Measurements from ENCODE around the gene KLK14. TPM values are rescaled to one million over a fixed set of nuclear protein-coding genes. Genes with fewer than 3 reads are reported as not detected.

The KLK14 gene
- total and polyA plus RNA-seq, 10 of the 15 experiments (the other 5 are each of a cell fraction or from before 2014, with no cell fraction given) = not detected

GRCh38 chr19:51124729-51125128, 42.0 kb upstream of the KLK14 start, which contains the start of gene SIGLEC9:
TSS of gene SIGLEC9 (plus strand) at chr19:51124906. CDS start at chr19:51124975, 69 bp downstream.
- ChIA-PET SMC1A (ENCODE audit: uncharacterized antibody, unreplicated experiment) (no interaction called here), POLR2A (no interaction called here), CTCF (no interaction called here), RAD21 (ENCODE audit: unreplicated experiment) (no interaction called here)
- Histone ChIP-seq H3K4me3 (no peak within 1 kb of the TSS), H3K4me1 (ENCODE audit: control insufficient read depth, insufficient read depth, low read length) (peaks cover 5% of the 10 kb centered on the region; the same call in 1 of the 2 replicates), H3K79me2 (ENCODE audit: control insufficient read depth, insufficient read depth, low read length) (no peaks in the 10 kb centered on the region), H3K9me3 (replicated peaks; ENCODE audit: control insufficient read depth, insufficient read depth, low read length) (no peaks in the 10 kb centered on the region), H3K27ac (ENCODE audit: control insufficient read depth, insufficient read depth) (no peak within 1 kb of the TSS), H4K20me1 (ENCODE audit: control insufficient read depth, insufficient read depth) (no peaks in the 10 kb centered on the region), H3K9ac (ENCODE audit: control insufficient read depth, insufficient read depth, low read length) (no peak within 1 kb of the TSS), H2AFZ (ENCODE audit: control insufficient read depth, low read depth, low read length) (no peak within 1 kb of the TSS), H3K36me3 (ENCODE audit: control insufficient read depth in 2 of 2, insufficient read depth in 2 of 2, low read length in 1 of 2) (no peaks in the 10 kb centered on the region), H3K4me2 (ENCODE audit: control insufficient read depth, insufficient read depth) (no peak within 1 kb of the TSS), H3K27me3 (replicated peaks in 1 of 2; ENCODE audit: control insufficient read depth in 2 of 2, insufficient read depth in 2 of 2, low read length in 1 of 2) (peaks cover 0 to 2% of the 10 kb centered on the region in 2 experiments; a peak in 2 of 4 replicates)
- no TSS peak for BruUV-seq (replicated peaks)
- no peak for DNase-seq (ENCODE audit: low read depth, low spot score)
- in situ Hi-C loops (cut with MboI) (no loop called here), intact Hi-C loops (cut with micrococcal nuclease; ENCODE audit: unreplicated experiment) (no loop called here)
- no peak for FAIRE-seq
- 31% methylated on average over 14 of the region's 14 CpGs for WGBS (ENCODE audit: insufficient coverage, insufficient replicate concordance, low lambda C conversion rate, missing lambda C conversion rate)
- no peak for TF ChIP-seq LARP7 (IDR thresholded peaks at IDR 0.05)
- TF ChIP-seq IKZF2 (IDR thresholded peaks at IDR 0.05) = no peak
- no peak for TF ChIP-seq SMARCA5 (IDR thresholded peaks at IDR 0.05)
- TF ChIP-seq YBX1 (IDR thresholded peaks at IDR 0.05) = no peak
- TF ChIP-seq ZZZ3 (IDR thresholded peaks at IDR 0.05; ENCODE audit: control insufficient read depth, insufficient read length, low read depth) = no peak
- TF ChIP-seq MTA2 (IDR thresholded peaks at IDR 0.05; ENCODE audit: low read depth) = no peak
- ATAC-seq = no peak

- in situ Hi-C loops (cut with MboI) = no loop called here
- intact Hi-C loops (cut with micrococcal nuclease; ENCODE audit: unreplicated experiment) = no loop called here
- ChIA-PET POLR2A (no interaction called here), RAD21 (ENCODE audit: unreplicated experiment) (no interaction called here), SMC1A (ENCODE audit: uncharacterized antibody, unreplicated experiment) (no interaction called here), CTCF (no interaction called here)
- no peaks in the 10 kb centered on the region for H3K36me3 ChIP-seq (ENCODE audit: control insufficient read depth in 2 of 2, insufficient read depth in 2 of 2, low read length in 1 of 2)
- no peak overlapping the region for H3K9ac ChIP-seq (ENCODE audit: control insufficient read depth, insufficient read depth, low read length)
- H2AFZ ChIP-seq (ENCODE audit: control insufficient read depth, low read depth, low read length) = no peak overlapping the region
- 43% methylated on average over 9 of the region's 9 CpGs for WGBS (ENCODE audit: insufficient coverage, insufficient replicate concordance, low lambda C conversion rate, missing lambda C conversion rate)
- peaks cover 5% of the 10 kb centered on the region; the same call in 1 of the 2 replicates for H3K4me1 ChIP-seq (ENCODE audit: control insufficient read depth, insufficient read depth, low read length)
- no peaks in the 10 kb centered on the region for H3K9me3 ChIP-seq (replicated peaks; ENCODE audit: control insufficient read depth, insufficient read depth, low read length)
- BruUV-seq (replicated peaks) = no TSS peak
- DNase-seq (ENCODE audit: low read depth, low spot score) = no peak
- no peak overlapping the region for H3K27ac ChIP-seq (ENCODE audit: control insufficient read depth, insufficient read depth)
- no peaks in the 10 kb centered on the region for H4K20me1 ChIP-seq (ENCODE audit: control insufficient read depth, insufficient read depth)
- no peaks in the 10 kb centered on the region for H3K79me2 ChIP-seq (ENCODE audit: control insufficient read depth, insufficient read depth, low read length)
- no peak for ATAC-seq
- no peak overlapping the region for H3K4me3 ChIP-seq
- peaks cover 0 to 3% of the 10 kb centered on the region in 2 experiments; a peak in 2 of 4 replicates for H3K27me3 ChIP-seq (replicated peaks in 1 of 2; ENCODE audit: control insufficient read depth in 2 of 2, insufficient read depth in 2 of 2, low read length in 1 of 2)
- no peak for FAIRE-seq
- H3K4me2 ChIP-seq (ENCODE audit: control insufficient read depth, insufficient read depth) = no peak overlapping the region
- TF ChIP-seq ZBED1 (IDR thresholded peaks at IDR 0.05; ENCODE audit: borderline replicate concordance) (no peak), TCF12 (IDR thresholded peaks at IDR 0.05; ENCODE audit: low read depth, low read length) (no peak), ZNF384 (IDR thresholded peaks at IDR 0.05; ENCODE audit: borderline replicate concordance, low read depth, low read length) (no peak), ZNF217 (IDR thresholded peaks at IDR 0.05) (no peak), BCLAF1 (IDR thresholded peaks at IDR 0.05) (no peak), E2F4 (IDR thresholded peaks at IDR 0.05; ENCODE audit: low read depth, low read length) (no peak), POLR2A (IDR thresholded peaks at IDR 0.05; ENCODE audit: low read depth, low read length) (no peak), BCL11A (IDR thresholded peaks at IDR 0.05; ENCODE audit: low read depth, low read length) (no peak)
- TF ChIP-seq, protein P1, sequence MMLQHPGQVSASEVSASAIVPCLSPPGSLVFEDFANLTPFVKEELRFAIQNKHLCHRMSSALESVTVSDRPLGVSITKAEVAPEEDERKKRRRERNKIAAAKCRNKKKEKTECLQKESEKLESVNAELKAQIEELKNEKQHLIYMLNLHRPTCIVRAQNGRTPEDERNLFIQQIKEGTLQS (IDR thresholded peaks at IDR 0.05; ENCODE audit: borderline replicate concordance, extremely low read depth, low read depth, low read length) = no peak
Measured at GRCh38 chr19:51124216-51124615, 41.5 kb upstream of the KLK14 start.
